Inflammatory macrophage (primary cell): ENCODE measurements around the gene POMT2.

Experiments used
- DNase-seq, 2 donors: peaks; one replicate each; pipeline ENCODE4 v3.0.0-alpha.2; 2020 to 2022

The POMT2 gene

GRCh38 chr14:77236814-77237213 lies 83.9 kb downstream of the POMT2 start:
- DNase-seq, result no peak

DNA sequence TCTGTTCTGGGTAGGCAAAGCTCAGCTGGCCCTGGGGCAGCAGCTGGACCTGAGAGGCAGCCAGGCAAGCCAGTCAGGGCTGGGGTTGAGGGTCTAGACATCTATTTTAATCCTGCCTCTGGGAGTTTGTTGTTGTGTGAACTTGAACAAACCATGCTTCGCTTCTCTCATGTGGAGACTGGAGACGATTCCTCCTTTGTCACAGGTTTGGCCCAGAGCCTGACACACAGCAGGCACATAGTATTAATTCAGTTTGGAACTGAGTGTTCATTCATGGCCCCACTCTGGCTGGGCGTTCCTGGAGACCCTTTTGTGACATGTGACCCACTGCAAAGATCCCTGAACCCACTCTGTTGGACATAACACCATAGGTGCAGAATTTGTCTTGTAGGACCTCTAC lies 89.0 kb downstream of the POMT2 start:
- no peak for DNase-seq

- no peak for DNase-seq
Observed at GRCh38 chr14:77230914-77231313, 89.8 kb downstream of the POMT2 start.

DNA sequence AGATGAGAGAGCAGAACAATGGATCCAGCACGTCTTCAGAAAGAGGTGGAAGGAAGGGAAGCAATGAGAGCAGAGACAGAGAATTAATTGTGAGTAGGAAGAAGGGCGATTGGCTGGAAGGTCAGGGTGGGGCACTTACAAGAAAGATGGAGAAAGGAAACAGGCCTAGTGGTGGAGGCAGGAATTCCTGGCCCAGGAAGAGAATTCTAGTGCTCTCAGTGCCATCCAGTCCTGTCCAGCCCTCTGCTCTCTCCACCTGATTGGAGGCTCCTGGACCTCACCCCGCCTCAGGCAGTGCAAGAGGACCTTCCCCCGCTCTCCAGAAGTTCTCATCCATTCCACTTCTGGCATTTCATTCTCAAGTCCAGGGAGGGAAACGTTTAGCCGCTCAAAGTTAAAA lies 92.6 kb downstream of the POMT2 start:
- no peak for DNase-seq

- DNase-seq, result no peak
Observed at GRCh38 chr14:77225892-77226557, 94.7 kb downstream of the POMT2 start.

- no peak for DNase-seq
Observed at GRCh38 chr14:77225254-77225653, 95.4 kb downstream of the POMT2 start.
